PC-9 (cell line): Measurements from ENCODE around the gene MTA3.

ENCODE experiments used
- CTCF ChIP-seq: fragments of 200-600 bp; sonication (generic); conservative IDR thresholded peaks from 2 replicates; pipeline ENCODE4 v1.6.1; 2017; ENCODE audit warnings: mixed run types, antibody characterized with exemption, mild to moderate bottlenecking, moderate library complexity
- EZH2 ChIP-seq: fragments of 200-600 bp; sonication (generic); IDR thresholded peaks from 2 replicates; pipeline ENCODE4 v1.8.0; 2017; ENCODE audit warnings: antibody characterized with exemption, low read depth

DNA sequence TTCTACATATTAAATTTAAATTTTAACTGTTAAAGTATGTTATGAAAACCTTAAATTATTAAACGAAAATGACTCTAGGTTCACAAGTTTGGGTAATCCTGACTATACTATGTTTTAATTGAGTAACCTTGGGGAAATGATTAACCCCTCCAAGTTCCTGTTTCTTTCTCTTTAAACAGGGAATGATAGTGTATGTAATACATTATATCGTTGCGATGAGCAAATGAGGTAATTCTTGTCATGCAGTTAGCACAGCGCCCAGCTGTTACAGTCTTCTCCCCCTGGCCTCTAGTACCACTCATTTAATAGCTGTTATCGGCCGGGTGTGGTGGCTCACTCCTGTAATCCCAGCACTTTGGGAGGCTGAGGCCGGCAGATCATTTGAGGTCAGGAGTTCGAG is 80.4 kb downstream of the MTA3 start:
- no peak for TF ChIP-seq CTCF
- no peak for TF ChIP-seq EZH2
